K562 (cell line): ENCODE data around the gene CRYM. TPM values are rescaled to one million over a fixed set of nuclear protein-coding genes. Genes with fewer than 3 reads are reported as not detected.

ENCODE experiments used
- ATAC-seq: fragments of 200-7000 bp; cut with Tn5 transposase; 3 replicates; pipeline ENCODE4 v1.9.1; 2020; ENCODE audit warnings: moderate library complexity
- BruUV-seq: library from RNA; stranded (reverse); fragments of 400-500 nt; replicated peaks from 2 replicates; lab custom pipeline; 2021; lab: Mats Ljungman, UMichigan
- CTCF ChIA-PET: fragments of 300-600 bp; formaldehyde crosslinking; extraction: SDS; loops from one replicate; lab custom pipeline; 2021; ENCODE audit warnings: low intra/inter-chr PET ratio; lab: Yijun Ruan, JAX
- POLR2A ChIA-PET: fragments of 300-600, 350-650 bp; sonication (Branson Sonifier 250); formaldehyde crosslinking; extraction: SDS; loops from one replicate; lab custom pipeline; 2021; ENCODE audit warnings: antibody characterized with exemption, inconsistent platforms; lab: Yijun Ruan, JAX
- DNase-seq, 4 experiments: peaks; one replicate each; pipeline versions ENCODE4 v3.0.0 to v3.0.0-alpha.2; 2011 to 2018; ENCODE audit warnings: low spot score in 3 of 4, mixed read lengths in 3 of 4; ENCODE audit errors: extremely low read depth in 1 of 4
- FAIRE-seq: peaks from 2 replicates; lab custom pipeline; 2011; peaks lifted over from hg19 to GRCh38; lab: Jason Lieb, UNC
- H2AFZ ChIP-seq: 2 replicates; pipeline ENCODE4 v1.6.0; 2011; ENCODE audit warnings: low read depth, low read length, control low read depth, inconsistent platforms
- H3K27ac ChIP-seq: fragments of 200-600 bp; 3 replicates; pipeline ENCODE4 v1.8.0; 2011; ENCODE audit warnings: low read depth, mild to moderate bottlenecking, control low read depth, inconsistent platforms, low read length, moderate library complexity, mixed read lengths; ENCODE audit errors: extremely low read depth
- H3K27me3 ChIP-seq, 2 experiments: fragments of 300-600 bp in 1 of 2; 2 replicates in 1 of 2; 3 replicates in 1 of 2; pipeline versions ENCODE4 v1.6.0 to v1.8.0; 2011; ENCODE audit warnings: inconsistent platforms in 2 of 2, low read length in 2 of 2, mild to moderate bottlenecking in 1 of 2, mixed read lengths in 1 of 2, moderate library complexity in 1 of 2; ENCODE audit not compliant: control insufficient read depth in 2 of 2, insufficient read depth in 2 of 2
- H3K36me3 ChIP-seq: fragments of 300-600 bp; 3 replicates; pipeline ENCODE4 v1.8.0; 2011; ENCODE audit warnings: mild to moderate bottlenecking, low read length, inconsistent platforms; ENCODE audit not compliant: control insufficient read depth, insufficient read depth
- H3K4me1 ChIP-seq, 2 experiments: fragments of 200-600 bp in 1 of 2; replicated peaks in 1 of 2; 2 replicates in 1 of 2; 3 replicates in 1 of 2; pipeline versions ENCODE4 v1.5.1 to v1.8.0; 2011; ENCODE audit warnings: inconsistent platforms in 2 of 2, low read length in 2 of 2, mild to moderate bottlenecking in 1 of 2, mixed read lengths in 1 of 2, moderate library complexity in 1 of 2; ENCODE audit not compliant: control insufficient read depth in 2 of 2, insufficient read depth in 2 of 2
- H3K4me2 ChIP-seq: 2 replicates; pipeline ENCODE4 v1.6.1; 2011; ENCODE audit warnings: low read length, control low read depth, inconsistent platforms, mixed read lengths; ENCODE audit not compliant: insufficient read depth
- H3K4me3 ChIP-seq: fragments of 200-600 bp; sonication (generic), shearing (Covaris generic); 2 replicates; pipeline ENCODE4 v1.5.1; 2016; ENCODE audit warnings: control low read depth, inconsistent platforms
- H3K79me2 ChIP-seq: fragments of 200-600 bp; 3 replicates; pipeline ENCODE4 v1.8.0; 2011; ENCODE audit warnings: low read length, inconsistent platforms; ENCODE audit not compliant: control insufficient read depth, insufficient read depth
- H3K9ac ChIP-seq, 2 experiments: 2 replicates each; pipeline versions ENCODE4 v1.6.0 to v1.6.1; 2011; ENCODE audit warnings: low read depth in 2 of 2, low read length in 2 of 2, control low read depth in 1 of 2, inconsistent platforms in 1 of 2, mild to moderate bottlenecking in 1 of 2, mixed read lengths in 1 of 2; ENCODE audit not compliant: insufficient read depth in 1 of 2
- H3K9me1 ChIP-seq: one replicate; pipeline ENCODE4 v1.6.0; 2011; ENCODE audit warnings: inconsistent platforms, mild to moderate bottlenecking, low read length, moderate library complexity; ENCODE audit not compliant: control insufficient read depth, insufficient read depth
- H3K9me3 ChIP-seq: replicated peaks from 2 replicates; pipeline ENCODE4 v1.5.1; 2011; ENCODE audit warnings: low read depth, low read length, inconsistent platforms; ENCODE audit not compliant: control insufficient read depth, insufficient read depth
- H4K20me1 ChIP-seq: replicated peaks from 2 replicates; pipeline ENCODE4 v1.6.1; 2011; ENCODE audit warnings: low read length, inconsistent platforms, mixed read lengths; ENCODE audit not compliant: control insufficient read depth, insufficient read depth
- C11orf30 ChIP-seq: fragments of 450-650 bp; IDR thresholded peaks from 2 replicates; pipeline ENCODE4 v1.6.1; 2016; ENCODE audit warnings: low read depth, mild to moderate bottlenecking
- CBFB ChIP-seq: sonication (generic); formaldehyde crosslinking; IDR thresholded peaks from 2 replicates; pipeline ENCODE4 v1.4.0; 2020; ENCODE audit warnings: mild to moderate bottlenecking, missing genetic modification reagents
- CC2D1A ChIP-seq: fragments of 450-650 bp; IDR thresholded peaks from 2 replicates; pipeline ENCODE4 v1.6.1; 2017; ENCODE audit warnings: mild to moderate bottlenecking
- CCNT2 ChIP-seq: IDR thresholded peaks from 2 replicates; pipeline ENCODE4 v1.6.1; 2011; ENCODE audit warnings: borderline replicate concordance, low read depth, mild to moderate bottlenecking, moderate library complexity, mixed read lengths, low read length; ENCODE audit not compliant: insufficient read length; ENCODE audit errors: extremely low read depth
- CEBPB ChIP-seq: fragments of 450-650 bp; IDR thresholded peaks from 2 replicates; pipeline ENCODE4 v1.6.1; 2016; ENCODE audit warnings: missing genetic modification characterization, missing compliant biosample characterization
- CHD4 ChIP-seq: fragments of 200-600 bp; sonication (generic); IDR thresholded peaks from 3 replicates; pipeline ENCODE4 v1.6.1; 2012; ENCODE audit warnings: low read depth, mild to moderate bottlenecking, mixed read lengths, low read length, inconsistent platforms; ENCODE audit not compliant: insufficient read depth, insufficient replicate concordance, poor library complexity, severe bottlenecking
- ELF4 ChIP-seq: fragments of 450-650 bp; formaldehyde crosslinking; IDR thresholded peaks from 2 replicates; pipeline ENCODE4 v1.4.0; 2022; ENCODE audit warnings: missing genetic modification characterization
- HDAC6 ChIP-seq: IDR thresholded peaks from 2 replicates; pipeline ENCODE4 v1.6.1; 2012; ENCODE audit warnings: low read depth, mild to moderate bottlenecking, control low read depth, inconsistent platforms, low read length, moderate library complexity
- NCOA1 ChIP-seq: fragments of 450-650 bp; IDR thresholded peaks from 2 replicates; pipeline ENCODE4 v1.6.1; 2016; ENCODE audit warnings: low read depth
- POLR3A ChIP-seq: IDR thresholded peaks from 2 replicates; pipeline ENCODE4 v1.6.1; 2011; ENCODE audit warnings: borderline replicate concordance, mild to moderate bottlenecking, moderate library complexity; ENCODE audit not compliant: insufficient read length, insufficient read depth; ENCODE audit errors: extremely low read depth
- PRPF4 ChIP-seq: fragments of 200-400 bp; formaldehyde crosslinking; IDR thresholded peaks from one replicate; pipeline ENCODE4 v1.6.1; 2017; ENCODE audit warnings: low read length, low read depth, mild to moderate bottlenecking; ENCODE audit not compliant: insufficient read depth, poor library complexity, severe bottlenecking
- RUNX1 ChIP-seq: sonication (generic); IDR thresholded peaks from 2 replicates; pipeline ENCODE4 v1.6.1; 2016; ENCODE audit warnings: antibody characterized with exemption, low read depth
- TCF7 ChIP-seq: sonication (generic); IDR thresholded peaks from 2 replicates; pipeline ENCODE4 v1.6.1; 2016; ENCODE audit warnings: antibody characterized with exemption, borderline replicate concordance
- XRCC3 ChIP-seq: fragments of 450-650 bp; IDR thresholded peaks from 2 replicates; pipeline ENCODE4 v1.6.1; 2017; ENCODE audit warnings: mild to moderate bottlenecking, moderate library complexity
- ZNF140 ChIP-seq: fragments of 250-450 bp; sonication (Bioruptor Pico); IDR thresholded peaks from 2 replicates; pipeline ENCODE4 v1.8.0; 2021; ENCODE audit warnings: moderate library complexity, mild to moderate bottlenecking, inconsistent platforms
- ZNF165 ChIP-seq: fragments of 250-450 bp; sonication (Bioruptor Pico); IDR thresholded peaks from 2 replicates; pipeline ENCODE4 v1.4.0; 2020; ENCODE audit warnings: borderline replicate concordance
- ZNF3 ChIP-seq: fragments of 250-450 bp; sonication (Bioruptor Pico); IDR thresholded peaks from 2 replicates; pipeline ENCODE4 v1.5.0; 2021; ENCODE audit warnings: mild to moderate bottlenecking, moderate library complexity
- WGBS: fragments of 100-300 bp; shearing (Covaris generic); methylation state at CpG from one replicate; pipeline ENCODE4 v1.1.6; 2016; ENCODE audit warnings: low coverage, mixed read lengths; ENCODE audit not compliant: insufficient coverage; ENCODE audit errors: missing lambda C conversion rate; 5-methylcytosine and 5-hydroxymethylcytosine counted together
- in situ Hi-C: fragments of 300-500 bp; cut with MboI; formaldehyde crosslinking; loops from 4 replicates; pipeline ENCODE4 v1.15.0; 2018; ENCODE audit warnings: inconsistent platforms, mixed read lengths
- intact Hi-C: fragments of 100-400 bp; cut with micrococcal nuclease; formaldehyde crosslinking; loops from 2 replicates; pipeline ENCODE4 v1.14.2; 2022
- polyA plus RNA-seq, 8 experiments: library from polyadenylated mRNA; depleted of rRNA in 4 of 8; stranded (reverse) in 5 of 8; unstranded in 3 of 8; fragments of >200 nt; fragmentation: Nextera tagmentation in 2 of 8; fragmentation: Illumina TruSeq in 1 of 8; extraction: Ambion mirVana in 2 of 8; extraction: Trizol in 1 of 8; gene quantifications; 2 replicates each; pipeline versions ENCODE4 v1.2.1 to v1.2.3, GENCODE V29; 2011 to 2014; ENCODE audit warnings: inconsistent platforms in 1 of 8, missing spikeins in 1 of 8
- total RNA-seq, 7 experiments: library from RNA; depleted of rRNA in 6 of 7; stranded (reverse); fragments of >200 nt in 6 of 7; fragmentation: Illumina TruSeq in 2 of 7; extraction: Trizol in 2 of 7; gene quantifications; 2 replicates each; pipeline versions ENCODE4 v1.2.1 to v1.2.3, GENCODE V29; 2011 to 2021; ENCODE audit warnings: low replicate concordance in 1 of 7
- TF ChIP-seq, protein P1 (sequence below): sonication (generic); formaldehyde crosslinking; IDR thresholded peaks from 2 replicates; pipeline ENCODE4 v1.8.0; 2022; ENCODE audit warnings: missing genetic modification reagents, mild to moderate bottlenecking, moderate library complexity, borderline replicate concordance
- TF ChIP-seq, protein P2 (sequence below), 3 experiments: IDR thresholded peaks in 2 of 3; conservative IDR thresholded peaks in 1 of 3; 2 replicates each; pipeline ENCODE4 v1.5.1; 2011 to 2012; ENCODE audit warnings: low read length in 3 of 3, mild to moderate bottlenecking in 3 of 3, control low read depth in 2 of 3, improper control_type of control experiment in 1 of 3, inconsistent platforms in 1 of 3, low read depth in 1 of 3, mixed read lengths in 1 of 3, moderate library complexity in 1 of 3; ENCODE audit not compliant: insufficient read depth in 2 of 3

Gene CRYM
- total and polyA plus RNA-seq, 9 of the 15 experiments (the other 6 are each of a cell fraction or from before 2014, with no cell fraction given), result 0.08 to 0.98 (median 0.47) TPM

DNA sequence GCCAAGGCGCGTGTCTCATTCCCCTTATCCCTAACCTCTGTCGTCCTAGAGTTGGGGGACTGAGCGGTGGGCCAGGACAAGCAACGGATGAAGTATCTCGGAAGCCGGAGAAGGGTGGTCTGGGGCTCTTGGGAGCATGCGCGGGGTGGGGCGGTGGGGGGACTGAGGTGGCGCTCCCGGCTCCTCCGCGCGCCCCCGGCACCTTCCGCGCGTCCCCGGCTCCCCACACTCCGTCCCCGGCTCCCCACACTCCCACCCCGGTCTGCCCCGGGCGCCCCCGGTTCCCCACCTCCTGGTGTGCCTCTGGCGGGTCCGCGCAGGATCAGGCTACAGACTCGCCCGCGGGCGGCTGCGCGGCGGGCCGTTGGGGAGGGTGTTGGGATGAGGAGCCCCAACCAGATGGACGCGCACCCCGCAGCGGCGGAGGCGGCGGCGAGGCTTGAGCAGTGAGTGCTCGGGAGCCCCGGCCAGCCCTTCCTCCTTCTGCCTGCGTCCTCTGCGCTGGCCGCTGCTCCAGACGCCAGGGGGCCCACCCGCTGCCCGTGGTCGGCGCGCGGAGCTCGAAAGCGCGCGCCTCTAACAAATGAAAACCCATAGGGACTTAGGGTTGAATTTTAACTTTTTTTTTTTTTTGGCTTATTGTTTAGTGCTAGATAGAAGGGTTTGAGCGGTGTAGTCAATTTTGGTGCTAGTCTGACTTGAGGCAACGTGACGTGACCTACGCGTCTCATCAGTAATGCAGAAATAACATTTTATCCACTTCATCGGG lies 5.6 kb upstream of the CRYM start:
- no peaks in the 10 kb centered on the region for H3K9me1 ChIP-seq
- no peaks in the 10 kb centered on the region; a peak in 1 of 5 replicates for H3K27me3 ChIP-seq
- in situ Hi-C loops, result no loop called here
- H3K9ac ChIP-seq, result no peak overlapping the region
- no peaks in the 10 kb centered on the region for H4K20me1 ChIP-seq
- H3K79me2 ChIP-seq, result no peaks in the 10 kb centered on the region
- intact Hi-C loops, result no loop called here
- H3K36me3 ChIP-seq, result no peaks in the 10 kb centered on the region
- H3K27ac ChIP-seq, result no peak overlapping the region
- no TSS peak for BruUV-seq
- CTCF ChIA-PET, result no interaction called here
- H2AFZ ChIP-seq, result no peak overlapping the region
- no peak overlapping the region; the same call in 1 of the 2 replicates for H3K4me2 ChIP-seq
- FAIRE-seq (no peak), DNase-seq (peak in 1 of 4 experiments; percentile 26), ATAC-seq (peak; percentile 79)
- H3K4me1 ChIP-seq, result peaks cover 0 to 7% of the 10 kb centered on the region in 2 experiments; a peak in 1 of 5 replicates
- H3K9me3 ChIP-seq, result peaks cover 7% of the 10 kb centered on the region
- 35% methylated on average over 19 of the region's 67 CpGs for WGBS
- POLR2A ChIA-PET, result interaction anchor here (1.0 kb wide), 1 partner anchor 22 kb away, joined by 3 read pairs; no protein-coding TSS in a partner anchor
- no peak overlapping the region for H3K4me3 ChIP-seq
- TF ChIP-seq ELF4 (CRISPR knock-in tag), result no peak
- TF ChIP-seq XRCC3, result no peak
- TF ChIP-seq ZNF165 (CRISPR knock-in tag), result no peak
- TF ChIP-seq HDAC6, result no peak
- no peak for TF ChIP-seq CC2D1A
- TF ChIP-seq CEBPB, result no peak
- TF ChIP-seq CBFB (CRISPR knock-in tag), result no peak
- no peak for TF ChIP-seq POLR3A
- TF ChIP-seq, protein P1, sequence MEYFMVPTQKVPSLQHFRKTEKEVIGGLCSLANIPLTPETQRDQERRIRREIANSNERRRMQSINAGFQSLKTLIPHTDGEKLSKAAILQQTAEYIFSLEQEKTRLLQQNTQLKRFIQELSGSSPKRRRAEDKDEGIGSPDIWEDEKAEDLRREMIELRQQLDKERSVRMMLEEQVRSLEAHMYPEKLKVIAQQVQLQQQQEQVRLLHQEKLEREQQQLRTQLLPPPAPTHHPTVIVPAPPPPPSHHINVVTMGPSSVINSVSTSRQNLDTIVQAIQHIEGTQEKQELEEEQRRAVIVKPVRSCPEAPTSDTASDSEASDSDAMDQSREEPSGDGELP (CRISPR knock-in tag), result no peak
- TF ChIP-seq RUNX1, result no peak
- no peak for TF ChIP-seq C11orf30
- no peak for TF ChIP-seq CCNT2
- TF ChIP-seq NCOA1, result no peak
- TF ChIP-seq, protein P2, sequence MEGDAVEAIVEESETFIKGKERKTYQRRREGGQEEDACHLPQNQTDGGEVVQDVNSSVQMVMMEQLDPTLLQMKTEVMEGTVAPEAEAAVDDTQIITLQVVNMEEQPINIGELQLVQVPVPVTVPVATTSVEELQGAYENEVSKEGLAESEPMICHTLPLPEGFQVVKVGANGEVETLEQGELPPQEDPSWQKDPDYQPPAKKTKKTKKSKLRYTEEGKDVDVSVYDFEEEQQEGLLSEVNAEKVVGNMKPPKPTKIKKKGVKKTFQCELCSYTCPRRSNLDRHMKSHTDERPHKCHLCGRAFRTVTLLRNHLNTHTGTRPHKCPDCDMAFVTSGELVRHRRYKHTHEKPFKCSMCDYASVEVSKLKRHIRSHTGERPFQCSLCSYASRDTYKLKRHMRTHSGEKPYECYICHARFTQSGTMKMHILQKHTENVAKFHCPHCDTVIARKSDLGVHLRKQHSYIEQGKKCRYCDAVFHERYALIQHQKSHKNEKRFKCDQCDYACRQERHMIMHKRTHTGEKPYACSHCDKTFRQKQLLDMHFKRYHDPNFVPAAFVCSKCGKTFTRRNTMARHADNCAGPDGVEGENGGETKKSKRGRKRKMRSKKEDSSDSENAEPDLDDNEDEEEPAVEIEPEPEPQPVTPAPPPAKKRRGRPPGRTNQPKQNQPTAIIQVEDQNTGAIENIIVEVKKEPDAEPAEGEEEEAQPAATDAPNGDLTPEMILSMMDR (IDR thresholded peaks at IDR 0.05 in 2 of 3, conservative IDR thresholded peaks at IDR 0.05 in 1 of 3; ENCODE audit: insufficient read depth in 2 of 3, low read depth in 1 of 3, low read length in 3 of 3), result peak in 2 of 3 experiments; percentile 15 to 26; a peak in 1 of 6 replicates
- no peak for TF ChIP-seq ZNF140
- TF ChIP-seq TCF7, result no peak
- TF ChIP-seq CHD4, result no peak
- no peak for TF ChIP-seq PRPF4
- TF ChIP-seq ZNF3 (CRISPR knock-in tag), result no peak
